ENCODE data around the gene RNU1-1.
"Not testable (repeated sequence)": the region's sequence is repeated elsewhere in the genome, so short reads cannot be mapped to it uniquely, and the experiment has no call there.

RNU1-1 gene

GRCh38 chr1:16520435-16521287, 6.6 kb upstream of the RNU1-1 start:
- DNase-seq, result not testable (repeated sequence)

GRCh38 chr1:16519255-16519951, 5.3 kb upstream of the RNU1-1 start:
- DNase-seq, result not testable (repeated sequence)

GRCh38 chr1:16518913-16519254, 4.8 kb upstream of the RNU1-1 start:
- DNase-seq, result not testable (repeated sequence)

GRCh38 chr1:16516694-16517410, 2.8 kb upstream of the RNU1-1 start:
- DNase-seq, result not testable (repeated sequence)

- DNase-seq, result peak; percentile 44
These were observed 526 bp downstream of the RNU1-1 start for GRCh38 chr1:16513412-16514106.

GRCh38 chr1:16512624-16513411, 1.3 kb downstream of the RNU1-1 start:
- not testable (repeated sequence) for DNase-seq

GRCh38 chr1:16511926-16512325, 2.2 kb downstream of the RNU1-1 start:
- not testable (repeated sequence) for DNase-seq

- DNase-seq, result not testable (repeated sequence)
These were observed 5.1 kb downstream of the RNU1-1 start for GRCh38 chr1:16508861-16509445.

GRCh38 chr1:16506364-16507136, 7.5 kb downstream of the RNU1-1 start:
- DNase-seq, result not testable (repeated sequence)

GRCh38 chr1:16505870-16506269, 8.2 kb downstream of the RNU1-1 start:
- not testable (repeated sequence) for DNase-seq

GRCh38 chr1:16503494-16503893, 10.6 kb downstream of the RNU1-1 start:
- DNase-seq, result no peak

GRCh38 chr1:16501446-16501845, 12.6 kb downstream of the RNU1-1 start:
- not testable (repeated sequence) for DNase-seq

- not testable (repeated sequence) for DNase-seq
These were observed 13.1 kb downstream of the RNU1-1 start for GRCh38 chr1:16500975-16501374.

GRCh38 chr1:16500466-16500865, 13.6 kb downstream of the RNU1-1 start:
- not testable (repeated sequence) for DNase-seq

GRCh38 chr1:16498573-16499413, 15.3 kb downstream of the RNU1-1 start:
- DNase-seq, result no peak

GRCh38 chr1:16498047-16498446, 16.0 kb downstream of the RNU1-1 start:
- DNase-seq, result not testable (repeated sequence)

GRCh38 chr1:16497474-16497904, 16.6 kb downstream of the RNU1-1 start:
- DNase-seq, result not testable (repeated sequence)

- not testable (repeated sequence) for DNase-seq
These were observed 20.4 kb downstream of the RNU1-1 start for GRCh38 chr1:16493731-16494130.

GRCh38 chr1:16492937-16493336, 21.1 kb downstream of the RNU1-1 start:
- not testable (repeated sequence) for DNase-seq
